Heart left ventricle (tissue), 13 donors: ENCODE data around the gene DOK5.

Experiments used
- POLR2A ChIP-seq, 2 donors: fragments of 450-650 bp; IDR thresholded peaks; one replicate each; pipeline ENCODE4 v1.6.1; 2017; ENCODE audit warnings: antibody characterized with exemption in 2 of 2, mild to moderate bottlenecking in 2 of 2, moderate library complexity in 2 of 2
- TF ChIP-seq, protein P1 (sequence below), 12 donors: fragments of 200-600 bp; sonication (generic) in 4 of 12; IDR thresholded peaks; one replicate each; pipeline versions ENCODE4 v1.5.0 to v1.8.0; 2018 to 2022; ENCODE audit warnings: antibody characterized with exemption in 12 of 12, mild to moderate bottlenecking in 5 of 12
- donor health status: ischemic (EF 13 %, LVEDD 7.1; RV severe dilation, severe dysfunction).
- donor health status: DM: no; HTN: yes; CAD: no.
- donor health status: DM: no; HTN: no; CAD: no.
- donor health status: ischemic (EF 25% LVEDD 6.9; RV normal size, moderate dysfunction).
- donor health status: ischemic (EF 25% LVEDD 5.7; RV mildly dilated, moderate dysfunction).
- donor health status: ischemic (EF 35%, LVEDD 5.7; RV mildly dilated, moderate dysfunction).
- donor health status: nonischemic (EF 11% LVEDD 7.7; RV severe dilation, severe dysfunction).
- donor health status: DM: yes; HTN: yes; CAD: no.
- donor health status: PGD.
- donor health status: ischemic (EF 29% LVEDD 5.4; RV normal size, mild dysfunction).
- donor health status: nonischemic (EF 23%, LVEDD 6.1; RV moderate dilation, normal function).

DNA sequence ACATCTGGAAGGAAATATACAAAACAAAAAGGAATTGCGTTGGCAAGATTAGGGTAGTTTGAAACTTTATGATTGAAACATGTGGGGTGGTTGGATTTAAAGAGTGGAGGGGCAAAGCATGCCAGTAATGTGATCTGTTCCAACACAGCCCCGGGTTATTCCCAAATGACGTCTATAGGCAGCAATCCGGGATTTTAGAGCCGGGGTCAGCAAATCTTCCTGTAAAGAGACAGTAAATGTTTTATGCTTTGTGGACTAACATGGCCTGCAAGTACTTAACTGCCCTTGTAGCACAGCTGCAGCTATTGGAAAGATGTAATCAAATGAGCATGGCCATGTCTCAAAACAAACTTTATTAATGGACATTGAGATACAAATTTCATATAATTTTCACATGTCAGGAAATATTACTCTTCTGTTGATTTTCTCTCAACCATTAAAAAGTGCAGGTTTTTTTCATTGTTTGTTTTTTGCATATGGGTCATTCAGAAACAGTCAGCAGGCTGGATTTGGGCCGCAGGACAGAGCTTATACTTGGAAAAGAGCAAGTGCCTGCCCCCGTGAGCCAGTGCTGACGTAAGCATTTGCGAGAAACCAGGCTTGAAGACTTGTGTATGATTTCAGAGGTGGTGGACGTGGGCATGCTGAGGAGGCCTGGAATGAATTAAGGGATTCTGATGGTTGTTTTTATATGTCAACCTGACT, 136.5 kb downstream of the DOK5 start:
- TF ChIP-seq, protein P1, sequence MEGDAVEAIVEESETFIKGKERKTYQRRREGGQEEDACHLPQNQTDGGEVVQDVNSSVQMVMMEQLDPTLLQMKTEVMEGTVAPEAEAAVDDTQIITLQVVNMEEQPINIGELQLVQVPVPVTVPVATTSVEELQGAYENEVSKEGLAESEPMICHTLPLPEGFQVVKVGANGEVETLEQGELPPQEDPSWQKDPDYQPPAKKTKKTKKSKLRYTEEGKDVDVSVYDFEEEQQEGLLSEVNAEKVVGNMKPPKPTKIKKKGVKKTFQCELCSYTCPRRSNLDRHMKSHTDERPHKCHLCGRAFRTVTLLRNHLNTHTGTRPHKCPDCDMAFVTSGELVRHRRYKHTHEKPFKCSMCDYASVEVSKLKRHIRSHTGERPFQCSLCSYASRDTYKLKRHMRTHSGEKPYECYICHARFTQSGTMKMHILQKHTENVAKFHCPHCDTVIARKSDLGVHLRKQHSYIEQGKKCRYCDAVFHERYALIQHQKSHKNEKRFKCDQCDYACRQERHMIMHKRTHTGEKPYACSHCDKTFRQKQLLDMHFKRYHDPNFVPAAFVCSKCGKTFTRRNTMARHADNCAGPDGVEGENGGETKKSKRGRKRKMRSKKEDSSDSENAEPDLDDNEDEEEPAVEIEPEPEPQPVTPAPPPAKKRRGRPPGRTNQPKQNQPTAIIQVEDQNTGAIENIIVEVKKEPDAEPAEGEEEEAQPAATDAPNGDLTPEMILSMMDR (IDR thresholded peaks at IDR 0.05): no peak
- TF ChIP-seq POLR2A (IDR thresholded peaks at IDR 0.05): no peak
